ENCODE results near the gene VWA5B1.

VWA5B1 gene

DNA sequence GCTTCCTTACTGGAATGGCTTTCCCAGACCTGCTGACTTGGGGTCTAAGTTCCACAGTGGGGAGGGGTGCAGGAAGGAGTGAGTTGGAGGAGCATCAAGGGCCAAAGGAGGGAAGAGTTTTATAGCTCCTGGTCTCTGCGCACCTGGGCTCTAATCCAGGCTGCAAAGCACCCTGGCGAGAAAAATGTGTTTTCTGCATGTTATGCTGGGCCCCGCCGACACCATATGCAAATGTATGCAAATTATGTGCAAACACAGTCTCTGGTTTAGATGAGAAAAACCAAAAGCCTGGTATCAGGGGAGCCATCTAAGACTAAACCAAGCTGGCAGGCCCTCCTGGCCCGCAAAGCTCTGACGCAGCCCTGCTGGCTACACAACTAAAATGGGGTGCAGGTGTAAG lies 95.0 kb downstream of the VWA5B1 start:
- DNase-seq (ENCODE audit: low read depth, low spot score), result no peak

DNA sequence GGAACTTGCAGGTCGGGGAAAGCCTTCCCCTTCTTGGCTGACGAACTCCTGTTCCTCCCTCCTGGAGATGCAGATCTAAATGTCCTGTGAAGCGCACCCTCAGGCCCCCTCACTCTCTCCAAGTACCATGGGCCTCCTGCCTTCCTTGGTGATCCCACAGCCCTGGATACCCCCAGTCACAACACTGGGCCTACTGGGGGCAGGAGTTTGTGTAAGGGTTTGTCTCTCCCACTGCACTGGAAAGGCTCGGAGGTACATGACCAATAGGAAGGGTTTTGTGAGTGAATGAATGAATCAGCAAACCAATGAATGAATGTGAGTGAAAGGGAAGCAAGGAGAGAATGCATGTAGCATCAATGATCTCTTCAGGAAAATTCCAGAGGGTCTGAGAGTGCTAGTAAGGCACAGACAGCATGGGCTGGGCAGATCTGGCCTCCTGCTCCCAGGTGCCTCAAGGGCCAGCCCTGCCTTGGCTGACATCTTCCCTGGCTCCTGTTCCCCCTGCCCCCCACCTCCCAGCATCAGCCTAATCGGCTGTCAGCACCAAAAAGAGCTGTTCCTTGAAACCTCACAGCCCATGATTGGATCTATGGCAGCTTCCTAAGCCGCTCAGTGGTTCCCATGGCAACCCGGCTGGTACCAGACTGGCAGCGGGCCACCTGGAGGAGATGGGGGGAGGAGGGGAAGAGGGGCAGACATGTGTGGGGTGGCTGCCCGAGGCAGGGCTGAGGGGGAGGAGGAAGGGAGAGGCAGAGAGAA lies 95.8 kb downstream of the VWA5B1 start:
- DNase-seq (ENCODE audit: low read depth, low spot score), result no peak

DNA sequence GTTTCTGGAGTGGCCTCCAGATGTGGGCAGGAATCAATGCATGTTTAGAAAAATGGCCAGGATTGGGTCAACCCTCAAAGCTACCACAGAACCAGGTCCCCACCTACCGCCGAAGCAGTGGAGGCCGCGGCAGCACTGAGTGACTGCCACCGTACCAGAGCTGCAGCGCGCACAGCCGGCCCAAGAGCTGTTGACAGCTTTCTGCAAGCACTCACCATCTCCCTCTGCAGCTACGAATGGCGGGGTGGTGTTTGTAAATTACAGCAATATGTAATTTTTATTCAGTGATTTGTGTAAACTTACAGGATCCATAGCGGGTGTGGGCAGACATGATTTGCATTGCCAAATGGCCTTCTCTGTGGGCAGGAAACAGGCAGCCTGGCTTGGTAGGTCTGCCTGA lies 98.9 kb downstream of the VWA5B1 start:
- DNase-seq (ENCODE audit: low read depth, low spot score), result no peak

DNA sequence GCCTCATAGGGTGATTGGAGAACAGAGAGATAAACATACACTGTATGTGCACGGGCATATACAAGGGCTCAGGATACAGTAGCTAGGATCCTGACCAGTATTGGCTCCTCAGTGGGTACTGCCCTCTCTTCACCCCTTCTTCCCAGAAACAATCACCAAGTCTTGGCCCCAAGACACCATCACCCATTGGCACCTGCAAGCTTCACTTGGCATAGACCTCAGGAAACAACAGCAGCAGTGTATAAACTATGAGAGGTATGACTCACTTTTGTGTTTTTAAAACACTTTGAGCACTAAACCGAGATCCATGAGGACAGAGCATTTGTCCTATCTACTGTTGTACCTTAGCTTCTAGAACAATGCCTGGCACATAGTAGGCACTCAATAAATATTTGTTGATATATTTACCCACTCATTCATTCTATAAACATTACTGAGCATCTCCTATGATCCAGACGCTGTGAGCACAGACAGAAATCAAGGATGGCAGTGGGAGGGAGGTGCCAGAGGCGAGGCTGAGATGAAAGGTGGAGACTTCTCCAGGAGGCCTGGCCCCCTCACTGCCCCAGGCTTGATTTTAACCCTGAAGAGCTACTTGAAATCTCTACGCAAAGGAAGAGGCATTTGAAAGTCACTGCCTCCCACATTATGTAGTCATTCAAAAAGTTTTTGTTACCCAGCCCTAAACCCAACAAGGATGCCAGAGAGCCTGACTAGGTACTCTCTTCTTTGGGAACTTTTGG lies 100.1 kb downstream of the VWA5B1 start:
- DNase-seq (ENCODE audit: low read depth, low spot score), result no peak

DNA sequence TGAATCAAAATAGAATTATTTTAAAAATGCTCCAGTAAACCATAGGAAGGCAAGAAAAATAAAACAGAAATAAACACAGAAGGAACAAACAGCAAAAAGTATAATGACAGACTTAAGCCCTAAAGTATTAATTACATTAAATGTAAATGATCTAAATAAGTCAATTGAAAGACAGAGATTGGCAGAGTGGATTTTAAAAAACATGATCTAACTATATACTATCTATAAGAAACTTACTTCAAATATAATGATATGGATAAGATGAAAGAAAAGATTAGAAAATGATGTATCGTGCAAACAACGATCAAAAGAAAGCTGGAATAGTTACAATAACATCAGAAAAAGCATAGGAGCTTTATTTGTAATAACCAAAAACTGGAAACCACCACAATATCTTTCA lies 104.6 kb downstream of the VWA5B1 start:
- DNase-seq (ENCODE audit: low read depth, low spot score), result no peak

DNA sequence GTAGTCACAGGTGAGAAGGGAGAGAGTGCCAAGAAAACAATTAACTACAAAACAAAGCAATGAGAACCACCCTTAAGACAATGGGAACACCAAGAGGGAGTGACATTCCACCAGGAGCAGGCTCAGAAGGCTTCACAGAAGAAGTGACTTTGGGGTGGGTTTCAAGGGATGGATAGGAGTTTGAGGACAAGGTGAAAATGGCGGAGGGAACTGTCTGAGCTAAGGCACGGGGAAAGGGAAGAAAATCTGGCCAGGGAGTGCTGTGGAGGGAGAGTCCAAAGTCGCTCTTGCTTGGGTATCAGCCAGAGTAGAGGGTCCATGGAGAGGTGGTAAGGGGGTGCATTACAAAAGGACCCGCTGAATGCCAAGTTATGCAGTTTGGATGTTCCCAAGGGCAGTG lies 108.1 kb downstream of the VWA5B1 start:
- DNase-seq (ENCODE audit: low read depth, low spot score), result no peak

DNA sequence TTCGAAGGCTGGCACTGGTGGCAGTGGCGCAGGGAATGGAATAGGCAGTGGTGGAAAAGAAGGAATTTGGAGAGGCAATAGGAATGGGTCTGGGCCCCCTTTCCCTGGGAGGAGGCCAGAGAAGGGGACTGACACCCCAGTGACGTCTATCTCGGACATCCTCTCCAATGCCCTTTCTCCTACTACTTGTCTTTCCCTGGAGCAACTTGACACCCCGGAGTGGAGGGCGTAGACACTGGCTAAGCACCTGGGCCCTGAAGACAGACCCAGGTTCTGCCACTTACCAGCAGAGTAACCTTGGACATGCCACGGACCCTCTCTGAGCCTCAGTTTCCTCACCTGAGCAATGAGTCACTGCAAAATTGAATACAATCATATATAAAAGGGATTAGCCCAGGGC lies 108.5 kb downstream of the VWA5B1 start:
- DNase-seq (ENCODE audit: low read depth, low spot score), result no peak

DNA sequence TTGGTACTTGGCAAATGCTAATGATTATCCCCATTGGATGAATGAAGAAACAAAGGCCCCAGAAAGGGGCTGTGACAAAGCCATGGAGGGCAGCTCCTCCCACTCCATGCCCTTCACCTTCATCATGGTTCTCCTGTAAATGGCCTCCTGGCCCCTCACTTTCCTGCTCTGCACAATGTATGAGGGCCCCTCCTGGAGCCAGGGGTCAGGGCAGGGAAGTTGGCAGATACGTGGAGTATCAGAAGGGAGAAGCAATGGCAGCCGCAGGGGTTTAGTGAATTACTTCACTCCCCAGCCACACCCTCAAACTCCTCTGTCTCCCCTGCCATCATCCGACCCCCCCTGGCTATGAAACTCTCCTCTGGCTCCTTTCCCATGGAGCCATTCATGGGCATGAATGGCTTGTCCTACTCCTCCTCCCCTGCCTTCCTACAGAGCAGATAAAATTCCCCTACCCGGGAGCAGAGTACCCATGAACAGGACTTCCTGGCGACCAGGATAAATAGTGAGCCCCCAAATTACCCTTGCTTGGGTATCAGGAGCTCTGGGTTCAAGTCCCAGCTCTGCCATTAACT lies 109.0 kb downstream of the VWA5B1 start:
- DNase-seq (ENCODE audit: low read depth, low spot score), result no peak

DNA sequence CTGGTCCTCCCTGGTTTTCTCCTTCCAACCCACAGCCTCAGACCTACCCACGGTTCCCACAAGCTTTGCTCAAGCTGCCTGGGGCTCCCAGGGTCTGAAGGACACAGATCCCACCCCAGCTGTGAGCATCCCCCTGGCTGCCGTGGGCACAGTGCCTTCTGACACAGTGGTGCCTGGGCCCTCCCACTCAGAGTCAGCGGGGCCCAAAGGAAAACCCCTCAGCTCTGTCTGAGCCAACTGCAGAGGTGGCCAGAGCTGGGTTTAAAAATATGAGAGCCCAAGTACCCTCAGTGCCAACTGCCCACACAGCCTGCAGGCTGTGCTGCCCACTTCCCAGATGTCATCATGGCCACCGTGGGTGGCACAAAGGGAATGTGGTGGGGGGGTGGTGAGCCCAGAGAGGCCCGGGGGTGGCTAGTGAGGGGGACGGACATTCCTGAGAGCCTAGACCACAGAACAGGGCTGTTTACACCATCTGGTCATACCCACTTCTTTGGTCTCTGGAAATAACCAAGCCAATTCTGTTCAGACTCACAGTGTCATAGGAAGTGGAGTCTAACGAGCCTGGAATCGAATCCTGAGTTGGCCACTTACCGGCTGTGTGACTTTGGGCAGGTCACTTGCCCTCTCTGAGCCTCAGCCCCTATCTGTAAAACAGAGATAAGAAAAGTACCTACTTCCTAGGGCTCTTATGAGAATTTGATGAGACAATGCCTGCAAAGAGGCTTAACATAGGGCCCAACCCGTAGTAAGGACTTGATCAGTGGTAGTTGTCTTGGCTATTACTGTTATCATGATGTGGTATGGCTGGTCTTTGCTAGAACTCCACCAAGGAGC lies 109.9 kb downstream of the VWA5B1 start:
- DNase-seq (ENCODE audit: low read depth, low spot score), result no peak

DNA sequence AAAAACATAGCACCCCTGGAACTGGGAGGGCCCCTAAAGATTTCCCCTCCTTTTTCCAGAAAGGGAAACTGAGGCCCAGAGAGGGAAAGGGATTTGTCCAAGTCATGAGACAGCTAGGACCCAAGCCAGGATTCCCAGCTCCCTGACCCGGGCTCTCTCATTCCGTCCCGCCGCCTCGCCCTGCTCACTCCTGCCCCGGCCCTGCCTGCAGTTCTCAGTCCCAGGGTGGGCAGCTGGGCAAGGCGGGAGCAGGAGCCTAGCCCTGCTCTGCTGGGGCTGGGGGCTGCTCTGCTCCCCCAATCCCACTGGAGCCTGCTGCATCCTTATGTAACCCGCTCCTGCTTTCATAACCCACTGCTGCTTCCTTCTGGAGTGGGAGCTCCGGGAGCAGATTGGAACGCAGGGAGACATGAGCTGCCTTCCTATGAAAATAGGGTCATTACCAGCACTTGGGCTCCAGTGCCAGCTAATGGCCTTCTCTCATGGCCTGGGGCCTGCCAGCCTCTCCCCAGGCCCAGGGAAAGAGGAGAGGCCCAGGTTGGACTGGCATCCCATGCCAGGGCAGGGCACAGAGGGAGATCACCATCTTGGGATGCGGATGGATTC lies 110.8 kb downstream of the VWA5B1 start:
- no peak for DNase-seq (ENCODE audit: low read depth, low spot score)

DNA sequence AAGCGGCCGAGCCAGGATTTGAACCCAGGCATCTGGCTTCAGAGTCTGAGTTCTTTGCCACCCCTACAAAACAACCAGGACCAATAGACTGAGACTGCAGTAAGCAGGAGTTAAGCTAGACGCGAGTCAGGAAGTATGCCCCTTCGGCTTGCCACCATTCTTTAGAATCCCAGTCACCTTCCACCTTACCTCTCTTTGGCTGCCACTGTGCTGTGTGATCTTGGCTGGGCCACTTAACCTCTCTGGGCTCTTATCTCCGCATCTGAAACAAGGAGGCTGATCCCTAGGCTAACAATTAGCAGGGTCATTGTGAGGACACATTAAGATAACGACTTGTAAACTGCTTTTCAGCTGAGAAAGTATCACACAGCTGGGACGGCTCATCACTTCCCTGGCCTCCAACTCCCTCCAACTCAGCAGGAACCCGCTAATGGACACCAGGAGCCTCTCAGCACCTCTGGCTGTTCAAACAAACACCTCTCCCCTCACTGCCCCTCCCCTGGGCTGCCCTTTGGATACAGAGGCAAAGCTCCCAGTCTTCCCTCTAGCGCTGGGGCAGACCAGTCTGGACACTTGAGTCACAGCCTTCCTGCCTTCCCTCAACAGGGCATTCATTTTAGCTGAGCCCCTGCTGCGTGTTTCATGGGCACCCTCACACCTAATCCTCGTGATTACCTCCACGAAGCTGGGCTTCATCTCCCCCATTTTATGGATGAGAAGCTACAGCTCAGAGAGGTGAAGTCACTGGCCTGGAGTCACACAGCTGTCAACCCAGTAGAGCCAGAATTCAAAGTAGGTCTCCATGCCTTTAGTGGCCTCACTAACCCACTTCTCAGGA lies 112.1 kb downstream of the VWA5B1 start:
- DNase-seq (ENCODE audit: low read depth, low spot score), result no peak

DNA sequence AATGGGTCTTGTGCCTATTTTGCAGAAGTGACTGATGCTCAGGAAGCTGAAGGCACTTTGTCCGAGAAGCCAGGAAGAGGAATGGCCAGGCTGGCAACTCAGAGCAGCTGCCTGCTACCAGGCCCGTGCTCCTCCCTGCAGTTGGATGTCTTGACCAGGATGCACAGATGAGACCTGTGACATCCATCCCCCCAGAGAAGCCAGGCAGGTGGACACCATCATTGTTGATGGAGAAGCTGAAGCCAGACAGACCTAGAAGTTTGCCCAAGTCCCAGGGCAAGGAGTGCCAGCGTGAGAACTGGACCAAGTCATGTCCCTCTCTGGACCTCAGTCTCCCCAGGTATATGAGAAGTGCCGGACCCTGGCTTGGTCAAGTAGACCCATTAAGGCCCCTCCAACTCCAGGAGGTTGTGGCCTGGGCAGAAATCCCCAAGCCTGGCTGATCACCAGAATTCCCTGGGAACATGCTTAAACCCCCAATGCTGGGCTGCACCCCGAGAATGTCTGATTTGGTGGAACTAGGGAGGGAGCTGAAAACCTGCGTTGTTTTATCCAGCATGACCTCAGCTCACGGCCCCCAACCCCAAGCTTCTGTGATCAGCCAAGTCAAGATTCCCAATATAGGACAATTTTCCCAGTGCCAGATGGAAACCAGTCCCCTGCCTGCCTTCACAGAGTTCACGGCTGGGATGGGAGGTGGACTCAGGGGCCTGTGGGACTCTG lies 112.9 kb downstream of the VWA5B1 start:
- no peak for DNase-seq (ENCODE audit: low read depth, low spot score)

DNA sequence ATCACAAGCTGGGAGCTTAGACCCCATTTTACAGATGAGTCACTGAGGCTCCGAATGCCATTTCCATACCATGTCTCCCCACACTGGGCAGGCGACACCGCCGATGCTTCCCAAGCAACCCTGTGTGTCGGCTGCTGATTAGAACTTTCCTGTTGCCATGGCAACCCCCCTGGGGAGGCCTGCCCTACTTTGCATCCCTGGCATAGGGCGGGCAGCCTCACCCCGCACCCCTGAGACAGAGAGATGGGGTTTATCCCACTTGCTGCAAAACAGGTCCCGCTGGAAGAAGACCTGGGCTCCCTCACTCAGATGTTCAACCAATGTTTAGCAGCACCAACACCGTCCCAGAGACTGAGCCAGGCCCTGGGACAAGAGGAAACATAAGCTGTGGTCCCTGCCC lies 113.8 kb downstream of the VWA5B1 start:
- no peak for DNase-seq (ENCODE audit: low read depth, low spot score)
